H1 (cell line): ENCODE results near the gene PRKAG3. TPM values are rescaled to one million over a fixed set of nuclear protein-coding genes. Genes with fewer than 3 reads are reported as not detected.
A peak's percentile ranks its signal among the peaks of the same experiment; 100 is the strongest.

Experiments used
- CTCF ChIA-PET: fragments of 300-600 bp; sonication (Branson Sonifier 250); formaldehyde crosslinking; loops from one replicate; lab custom pipeline; 2021; ENCODE audit not compliant: partially characterized antibody; lab: Charles Lee
- POLR2A ChIA-PET: fragments of 300-600 bp; sonication (Branson Sonifier 250); formaldehyde crosslinking; loops from one replicate; lab custom pipeline; 2021; ENCODE audit warnings: inconsistent platforms; ENCODE audit not compliant: partially characterized antibody; lab: Charles Lee
- DNase-seq, 2 experiments: peaks; one replicate each; pipeline versions ENCODE4 v3.0.0 to v3.0.0-alpha.2; 2010 to 2022; ENCODE audit warnings: low spot score in 2 of 2, low read depth in 1 of 2, mixed read lengths in 1 of 2
- FAIRE-seq: peaks from 2 replicates; lab custom pipeline; 2011; peaks lifted over from hg19 to GRCh38; lab: Jason Lieb, UNC
- H2AFZ ChIP-seq: 2 replicates; pipeline ENCODE4 v1.8.1; 2012; ENCODE audit warnings: low read length, inconsistent platforms
- H2AK5ac ChIP-seq: 2 replicates; pipeline ENCODE4 v1.6.1; 2013; ENCODE audit warnings: low read depth, low read length
- H2BK120ac ChIP-seq: replicated peaks from 2 replicates; pipeline ENCODE3; 2013; ENCODE audit warnings: low read depth, low read length, inconsistent platforms
- H2BK12ac ChIP-seq: 2 replicates; pipeline ENCODE4 v1.6.1; 2013; ENCODE audit warnings: low read depth, low read length
- H2BK15ac ChIP-seq: 2 replicates; pipeline ENCODE4 v1.6.1; 2013; ENCODE audit warnings: low read length
- H2BK20ac ChIP-seq: 2 replicates; pipeline ENCODE4 v1.6.1; 2013; ENCODE audit warnings: low read length
- H2BK5ac ChIP-seq: 2 replicates; pipeline ENCODE4 v1.6.1; 2013; ENCODE audit warnings: low read depth, low read length
- H3K14ac ChIP-seq: 2 replicates; pipeline ENCODE4 v1.6.1; 2013; ENCODE audit warnings: inconsistent platforms; ENCODE audit not compliant: insufficient read length
- H3K18ac ChIP-seq: 2 replicates; pipeline ENCODE4 v1.6.1; 2013; ENCODE audit warnings: low read length; ENCODE audit errors: extremely low read depth
- H3K23ac ChIP-seq: 2 replicates; pipeline ENCODE4 v1.6.1; 2013; ENCODE audit warnings: inconsistent platforms; ENCODE audit not compliant: insufficient read length
- H3K23me2 ChIP-seq: 2 replicates; pipeline ENCODE4 v1.6.1; 2013; ENCODE audit warnings: low read depth, low read length
- H3K27ac ChIP-seq: 2 replicates; pipeline ENCODE4 v1.6.1; 2011; ENCODE audit warnings: low read depth, low read length, inconsistent platforms
- H3K27me3 ChIP-seq, 4 experiments: replicated peaks in 1 of 4; 1 replicate in 1 of 4; 2 replicates in 3 of 4; pipeline versions ENCODE4 v1.6.1 to v1.8.1; 2011 to 2013; ENCODE audit warnings: low read length in 3 of 4, mild to moderate bottlenecking in 3 of 4, inconsistent platforms in 2 of 4, mixed read lengths in 2 of 4, moderate library complexity in 1 of 4; ENCODE audit not compliant: control insufficient read depth in 3 of 4, insufficient read depth in 3 of 4; ENCODE audit errors: extremely low read depth in 1 of 4
- H3K36me3 ChIP-seq, 4 experiments: 2 replicates each; pipeline versions ENCODE4 v1.6.1 to v1.8.1; 2011 to 2013; ENCODE audit warnings: mild to moderate bottlenecking in 4 of 4, low read length in 3 of 4, moderate library complexity in 2 of 4, control low read depth in 1 of 4, inconsistent platforms in 1 of 4; ENCODE audit not compliant: insufficient read depth in 4 of 4, control insufficient read depth in 2 of 4
- H3K4ac ChIP-seq: replicated peaks from 2 replicates; pipeline ENCODE3; 2013; ENCODE audit warnings: low read length, low read depth, mixed read lengths, inconsistent platforms; ENCODE audit not compliant: insufficient read length
- H3K4me1 ChIP-seq, 4 experiments: replicated peaks in 1 of 4; 1 replicate in 1 of 4; 2 replicates in 3 of 4; pipeline versions ENCODE4 v1.6.1 to v1.8.1; 2011 to 2013; ENCODE audit warnings: low read length in 3 of 4, inconsistent platforms in 2 of 4, mixed read lengths in 1 of 4; ENCODE audit not compliant: insufficient read depth in 4 of 4, control insufficient read depth in 3 of 4
- H3K4me2 ChIP-seq, 2 experiments: 2 replicates each; pipeline versions ENCODE4 v1.6.1 to v1.8.1; 2011 to 2013; ENCODE audit warnings: low read depth in 2 of 2, low read length in 2 of 2, control low read depth in 1 of 2, inconsistent platforms in 1 of 2, mild to moderate bottlenecking in 1 of 2; ENCODE audit not compliant: insufficient read depth in 1 of 2
- H3K4me3 ChIP-seq, 4 experiments: fragments of 200-600, 300-600 bp in 1 of 4; sonication (generic), shearing (Covaris generic), sonication (Bioruptor Twin) in 1 of 4; 2 replicates each; pipeline versions ENCODE4 v1.5.1 to v1.8.1; 2011 to 2016; ENCODE audit warnings: low read length in 4 of 4, low read depth in 3 of 4, control low read depth in 2 of 4, inconsistent platforms in 2 of 4, mild to moderate bottlenecking in 2 of 4, mixed read lengths in 1 of 4, moderate library complexity in 1 of 4; ENCODE audit not compliant: insufficient read depth in 2 of 4; ENCODE audit errors: extremely low read depth in 1 of 4
- H3K56ac ChIP-seq: replicated peaks from 2 replicates; pipeline ENCODE3; 2013; ENCODE audit warnings: low read depth, mild to moderate bottlenecking, mixed read lengths, low read length, inconsistent platforms; ENCODE audit not compliant: insufficient read length
- H3K79me1 ChIP-seq: 2 replicates; pipeline ENCODE4 v1.6.1; 2013; ENCODE audit warnings: low read depth, low read length, control low read depth
- H3K79me2 ChIP-seq, 2 experiments: 2 replicates each; pipeline versions ENCODE4 v1.6.1 to v1.8.1; 2012 to 2013; ENCODE audit warnings: low read length in 2 of 2, mild to moderate bottlenecking in 2 of 2, inconsistent platforms in 1 of 2; ENCODE audit not compliant: insufficient read depth in 2 of 2, control insufficient read depth in 1 of 2
- H3K9ac ChIP-seq, 4 experiments: replicated peaks in 1 of 4; 1 replicate in 1 of 4; 2 replicates in 3 of 4; pipeline versions ENCODE4 v1.6.1 to v1.8.1; 2011 to 2013; ENCODE audit warnings: low read depth in 3 of 4, low read length in 3 of 4, control low read depth in 2 of 4, mild to moderate bottlenecking in 2 of 4, moderate library complexity in 2 of 4, inconsistent platforms in 1 of 4; ENCODE audit errors: extremely low read depth in 1 of 4
- H3K9me3 ChIP-seq, 2 experiments: 2 replicates each; pipeline versions ENCODE4 v1.6.1 to v1.8.1; 2012 to 2013; ENCODE audit warnings: mild to moderate bottlenecking in 2 of 2, moderate library complexity in 2 of 2, control low read depth in 1 of 2, inconsistent platforms in 1 of 2, low read depth in 1 of 2, low read length in 1 of 2, mixed read lengths in 1 of 2; ENCODE audit not compliant: insufficient read depth in 2 of 2
- H4K20me1 ChIP-seq, 2 experiments: replicated peaks in 1 of 2; 2 replicates each; pipeline versions ENCODE3 to v1.8.1; 2011 to 2013; ENCODE audit warnings: inconsistent platforms in 2 of 2, low read length in 2 of 2, mild to moderate bottlenecking in 1 of 2; ENCODE audit not compliant: insufficient read depth in 2 of 2, control insufficient read depth in 1 of 2
- H4K5ac ChIP-seq: 2 replicates; pipeline ENCODE4 v1.6.1; 2013; ENCODE audit warnings: low read length, low read depth, mixed read lengths, inconsistent platforms; ENCODE audit not compliant: insufficient read length
- H4K8ac ChIP-seq: 2 replicates; pipeline ENCODE4 v1.8.0; 2013; ENCODE audit warnings: mild to moderate bottlenecking, moderate library complexity, low read length, inconsistent platforms; ENCODE audit not compliant: insufficient read depth; ENCODE audit errors: extremely low read depth
- H4K91ac ChIP-seq: replicated peaks from 2 replicates; pipeline ENCODE3; 2013; ENCODE audit warnings: low read length, mixed read lengths, inconsistent platforms; ENCODE audit not compliant: insufficient read length
- EZH2 ChIP-seq: fragments of 200-600 bp; sonication (generic); IDR thresholded peaks from 2 replicates; pipeline ENCODE4 v1.7.1; 2012; ENCODE audit warnings: low read depth, mild to moderate bottlenecking, moderate library complexity, low read length, inconsistent platforms; ENCODE audit not compliant: severe bottlenecking
- JUND ChIP-seq: IDR thresholded peaks from 2 replicates; pipeline ENCODE4 v1.6.1; 2011; ENCODE audit warnings: mild to moderate bottlenecking, improper control_type of control experiment, low read length
- MAFK ChIP-seq: IDR thresholded peaks from 2 replicates; pipeline ENCODE4 v1.6.1; 2012; ENCODE audit warnings: low read depth, mild to moderate bottlenecking, improper control_type of control experiment, low read length
- RAD21 ChIP-seq, 2 experiments: IDR thresholded peaks in 1 of 2; conservative IDR thresholded peaks in 1 of 2; 2 replicates each; pipeline ENCODE4 v1.6.1; 2011; ENCODE audit warnings: low read depth in 2 of 2, low read length in 2 of 2, improper control_type of control experiment in 1 of 2, inconsistent platforms in 1 of 2, mild to moderate bottlenecking in 1 of 2, moderate library complexity in 1 of 2
- WGBS, 2 experiments: shearing (Covaris generic) in 1 of 2; methylation state at CpG; one replicate each; pipeline versions ENCODE4 v1.1.6 to v1.1.7; 2013 to 2015; ENCODE audit warnings: low lambda C conversion rate in 2 of 2, mixed read lengths in 2 of 2, inconsistent platforms in 1 of 2, low coverage in 1 of 2, missing lambda C conversion rate in 1 of 2; ENCODE audit not compliant: insufficient replicate concordance in 2 of 2, insufficient coverage in 1 of 2, insufficient read length in 1 of 2; ENCODE audit errors: extremely low coverage in 1 of 2, missing lambda C conversion rate in 1 of 2; 5-methylcytosine and 5-hydroxymethylcytosine counted together
- polyA plus RNA-seq, 7 experiments: library from polyadenylated mRNA; depleted of rRNA in 3 of 7; stranded (reverse) in 5 of 7; unstranded in 2 of 7; fragments of >200 nt in 5 of 7; fragments of 200-250 nt in 2 of 7; gene quantifications; 1 replicate in 5 of 7; 2 replicates in 1 of 7; 4 replicates in 1 of 7; pipeline versions ENCODE4 v1.2.1 to v1.2.3, GENCODE V29; 2011 to 2013; ENCODE audit warnings: missing spikeins in 2 of 7, mixed read lengths in 2 of 7
- total RNA-seq: library from RNA; stranded (reverse); fragmentation: NEBNext Ultra II Directional; extraction: Animal tissue kit (Norgen Biotek cat#: 25700); gene quantifications from 2 replicates; pipeline ENCODE4 v1.2.1, GENCODE V29; 2021
- TF ChIP-seq, protein P1 (sequence below), 3 experiments: IDR thresholded peaks; 1 replicate in 2 of 3; 2 replicates in 1 of 3; pipeline versions ENCODE4 v1.5.1 to v1.6.1; 2011; ENCODE audit warnings: low read length in 3 of 3, mild to moderate bottlenecking in 3 of 3, inconsistent platforms in 2 of 3, low read depth in 1 of 3, moderate library complexity in 1 of 3; ENCODE audit not compliant: insufficient read depth in 1 of 3; ENCODE audit errors: control extremely low read depth in 1 of 3

Gene PRKAG3
- total and polyA plus RNA-seq, 2 of the 8 experiments (the other 6 are each of a cell fraction or from before 2014, with no cell fraction given) = not detected

DNA sequence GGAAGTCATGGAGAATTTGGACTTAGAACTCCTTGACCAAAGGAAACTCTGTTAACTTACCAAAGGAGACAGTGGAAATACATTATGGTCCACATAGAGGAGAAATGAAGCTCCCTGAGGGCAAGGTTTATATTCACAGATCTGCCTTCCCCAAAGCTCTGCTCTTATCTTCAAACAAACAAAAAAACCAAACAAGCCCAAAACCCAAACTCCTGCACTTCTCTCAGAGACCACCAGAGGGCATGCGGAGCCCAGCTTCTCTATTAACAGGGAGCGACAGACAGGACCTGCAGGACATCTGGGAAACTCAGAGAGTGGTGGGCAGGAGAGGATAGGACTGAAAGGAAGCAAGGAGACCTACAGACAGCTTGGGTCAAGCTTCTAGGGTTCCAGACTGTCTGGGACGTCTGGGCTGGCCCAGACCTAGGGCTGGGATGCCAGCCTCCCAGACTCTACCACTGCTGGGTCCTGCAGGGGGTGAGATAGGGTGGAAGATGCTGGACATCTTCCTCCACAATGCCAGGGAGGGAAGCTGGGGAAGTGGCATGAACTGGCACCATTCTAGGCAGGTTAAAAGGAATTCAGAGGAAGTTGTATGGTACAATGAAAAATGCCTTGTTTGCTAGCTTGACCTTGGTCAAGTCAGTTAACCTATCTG, 45.1 kb upstream of the PRKAG3 start:
- Histone ChIP-seq H3K79me1 (no peaks in the 10 kb centered on the region), H3K9me3 (no peaks in the 10 kb centered on the region; a peak in 1 of 4 replicates), H2BK20ac (no peak overlapping the region)
- peak; percentile 22 for TF ChIP-seq EZH2
- TF ChIP-seq, protein P1, sequence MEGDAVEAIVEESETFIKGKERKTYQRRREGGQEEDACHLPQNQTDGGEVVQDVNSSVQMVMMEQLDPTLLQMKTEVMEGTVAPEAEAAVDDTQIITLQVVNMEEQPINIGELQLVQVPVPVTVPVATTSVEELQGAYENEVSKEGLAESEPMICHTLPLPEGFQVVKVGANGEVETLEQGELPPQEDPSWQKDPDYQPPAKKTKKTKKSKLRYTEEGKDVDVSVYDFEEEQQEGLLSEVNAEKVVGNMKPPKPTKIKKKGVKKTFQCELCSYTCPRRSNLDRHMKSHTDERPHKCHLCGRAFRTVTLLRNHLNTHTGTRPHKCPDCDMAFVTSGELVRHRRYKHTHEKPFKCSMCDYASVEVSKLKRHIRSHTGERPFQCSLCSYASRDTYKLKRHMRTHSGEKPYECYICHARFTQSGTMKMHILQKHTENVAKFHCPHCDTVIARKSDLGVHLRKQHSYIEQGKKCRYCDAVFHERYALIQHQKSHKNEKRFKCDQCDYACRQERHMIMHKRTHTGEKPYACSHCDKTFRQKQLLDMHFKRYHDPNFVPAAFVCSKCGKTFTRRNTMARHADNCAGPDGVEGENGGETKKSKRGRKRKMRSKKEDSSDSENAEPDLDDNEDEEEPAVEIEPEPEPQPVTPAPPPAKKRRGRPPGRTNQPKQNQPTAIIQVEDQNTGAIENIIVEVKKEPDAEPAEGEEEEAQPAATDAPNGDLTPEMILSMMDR (IDR thresholded peaks at IDR 0.05; ENCODE audit: control extremely low read depth in 1 of 3, insufficient read depth in 1 of 3, low read depth in 1 of 3, low read length in 3 of 3) = peak in 2 of 3 experiments; percentile 94 to 96; a peak in 3 of 4 replicates
- no peak for TF ChIP-seq MAFK
- TF ChIP-seq RAD21 (IDR thresholded peaks at IDR 0.05 in 1 of 2, conservative IDR thresholded peaks at IDR 0.05 in 1 of 2; ENCODE audit: low read depth in 2 of 2, low read length in 2 of 2) = peak; percentile 90 to 97
- TF ChIP-seq JUND = no peak
- TF ChIP-seq, all 59 proteins: peak for 3
- Histone ChIP-seq H3K4me2 (no peak overlapping the region), H3K9ac (no peak overlapping the region), H2BK15ac (no peak overlapping the region), H3K27ac (no peak overlapping the region), H3K23ac (no peak overlapping the region), H3K14ac (no peak overlapping the region), H3K79me2 (no peaks in the 10 kb centered on the region), H3K36me3 (peaks cover 0 to 7% (median 0%) of the 10 kb centered on the region in 4 experiments; a peak in 1 of 8 replicates), H4K8ac (no peak overlapping the region), H2BK5ac (no peak overlapping the region), H3K27me3 (peaks cover 97 to 100% (median 99%) of the 10 kb centered on the region in 4 experiments), H3K4me1 (peaks cover 0 to 42% (median 27%) of the 10 kb centered on the region in 4 experiments; a peak in 6 of 7 replicates), H4K20me1 (peaks cover 14 to 37% of the 10 kb centered on the region in 2 experiments), H3K18ac (no peak overlapping the region), H3K4me3 (no peak overlapping the region), H2AK5ac (no peak overlapping the region), H2BK12ac (no peak overlapping the region; the same call in 1 of the 2 replicates), H4K5ac (no peak overlapping the region), H4K91ac (no peak overlapping the region), H3K23me2 (peaks cover 5% of the 10 kb centered on the region; the same call in 1 of the 2 replicates), H2AFZ (no peak overlapping the region), H3K56ac (no peak overlapping the region), H3K4ac (no peak overlapping the region), H2BK120ac (no peak overlapping the region)
- ChIA-PET POLR2A (interaction anchor here (0.9 to 2.2 kb wide), 7 partner anchors 14 to 118 kb away, joined by 3 to 9 read pairs (median 3); partner anchors contain the start of gene WNT6), CTCF (interaction anchor here (0.7 to 21.8 kb wide), 45 partner anchors 8 to 280 kb away, joined by 3 to 783 read pairs (median 5); partner anchors contain the start of genes CDK5R2, CRYBA2, FEV and WNT6)
- DNase-seq = peak in 1 of 2 experiments; percentile 90
- FAIRE-seq = peak; percentile 81
- 0% methylated on average over 3 of the region's 3 CpGs; no CpG with 5 or more reads in 1 of the 2 experiments for WGBS, 2 experiments
